ENCODE measurements around the gene PRR30. TPM values are rescaled to one million over a fixed set of nuclear protein-coding genes. Genes with fewer than 3 reads are reported as not detected.

Gene PRR30
- polyA plus RNA-seq, 1 experiment, result not detected

GRCh38 chr2:27094353-27094984 is 44.7 kb downstream of the PRR30 start:
- DNase-seq (ENCODE audit: low read depth), result no peak
- H3K27me3 ChIP-seq (ENCODE audit: control insufficient read depth, insufficient read depth, low read length), result no peaks in the 10 kb centered on the region
- ChIA-PET CTCF (interaction anchor here (0.6 to 5.5 kb wide), 7 partner anchors 52 to 209 kb away, joined by 3 to 38 read pairs (median 5); no protein-coding TSS in a partner anchor), POLR2A (no interaction called here)
- H3K4me3 ChIP-seq (ENCODE audit: low read depth, low read length), result no peak overlapping the region
- no peaks in the 10 kb centered on the region for H3K36me3 ChIP-seq (ENCODE audit: control insufficient read depth, insufficient read depth, low read length)
- TF ChIP-seq, protein P1, sequence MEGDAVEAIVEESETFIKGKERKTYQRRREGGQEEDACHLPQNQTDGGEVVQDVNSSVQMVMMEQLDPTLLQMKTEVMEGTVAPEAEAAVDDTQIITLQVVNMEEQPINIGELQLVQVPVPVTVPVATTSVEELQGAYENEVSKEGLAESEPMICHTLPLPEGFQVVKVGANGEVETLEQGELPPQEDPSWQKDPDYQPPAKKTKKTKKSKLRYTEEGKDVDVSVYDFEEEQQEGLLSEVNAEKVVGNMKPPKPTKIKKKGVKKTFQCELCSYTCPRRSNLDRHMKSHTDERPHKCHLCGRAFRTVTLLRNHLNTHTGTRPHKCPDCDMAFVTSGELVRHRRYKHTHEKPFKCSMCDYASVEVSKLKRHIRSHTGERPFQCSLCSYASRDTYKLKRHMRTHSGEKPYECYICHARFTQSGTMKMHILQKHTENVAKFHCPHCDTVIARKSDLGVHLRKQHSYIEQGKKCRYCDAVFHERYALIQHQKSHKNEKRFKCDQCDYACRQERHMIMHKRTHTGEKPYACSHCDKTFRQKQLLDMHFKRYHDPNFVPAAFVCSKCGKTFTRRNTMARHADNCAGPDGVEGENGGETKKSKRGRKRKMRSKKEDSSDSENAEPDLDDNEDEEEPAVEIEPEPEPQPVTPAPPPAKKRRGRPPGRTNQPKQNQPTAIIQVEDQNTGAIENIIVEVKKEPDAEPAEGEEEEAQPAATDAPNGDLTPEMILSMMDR (IDR thresholded peaks at IDR 0.05; ENCODE audit: insufficient read depth, low read depth, low read length), result no peak

DNA sequence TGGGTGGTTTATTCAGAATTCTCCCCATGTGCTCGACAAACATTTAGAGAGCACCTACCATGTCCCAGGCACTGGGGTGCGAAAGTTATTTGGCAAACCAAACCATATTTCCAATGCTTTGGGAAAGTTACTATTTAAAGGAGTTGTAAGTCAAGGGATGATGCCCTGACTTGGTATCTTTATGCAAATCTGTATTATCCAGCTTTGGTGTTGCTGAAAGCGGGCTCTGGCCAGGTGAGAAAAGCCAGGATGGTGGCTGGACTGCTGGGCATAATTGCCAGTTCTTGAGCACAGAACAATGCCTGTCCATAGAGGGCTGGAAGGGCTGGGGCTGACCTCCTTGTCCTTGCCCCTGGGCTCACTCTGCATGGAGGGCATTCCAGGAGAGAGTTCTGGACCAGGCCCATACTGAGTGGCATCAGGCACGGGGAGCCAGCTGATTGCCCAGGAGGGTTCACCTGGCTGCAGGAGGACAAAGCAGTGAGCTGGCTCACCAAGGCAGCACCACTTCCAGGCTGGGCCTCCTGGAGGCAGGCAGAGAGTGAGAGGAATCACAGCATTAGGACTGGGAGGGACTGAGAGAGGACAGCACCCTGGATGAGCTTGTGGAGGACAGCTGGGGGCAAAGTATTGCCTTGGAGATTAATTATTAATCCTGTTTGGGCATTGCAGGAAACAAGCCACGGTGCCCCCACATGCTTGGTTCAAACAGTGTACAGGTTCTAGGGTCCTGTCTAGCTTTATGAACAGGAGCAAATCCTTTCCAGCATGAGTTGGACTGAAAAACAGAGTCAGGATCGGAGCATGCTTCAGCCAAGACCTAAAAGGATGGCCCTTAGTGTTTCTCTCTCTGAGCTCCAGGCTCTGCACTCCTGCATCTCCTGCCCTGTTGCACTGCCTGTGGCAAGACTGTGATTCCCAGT is 45.5 kb downstream of the PRR30 start:
- H3K36me3 ChIP-seq (ENCODE audit: control insufficient read depth, insufficient read depth, low read length), result no peaks in the 10 kb centered on the region
- H3K27me3 ChIP-seq (ENCODE audit: control insufficient read depth, insufficient read depth, low read length), result no peaks in the 10 kb centered on the region
- ChIA-PET POLR2A (no interaction called here), CTCF (interaction anchor here (0.8 to 5.5 kb wide), 6 partner anchors 76 to 210 kb away, joined by 3 to 38 read pairs (median 4); no protein-coding TSS in a partner anchor)
- TF ChIP-seq, protein P1 (IDR thresholded peaks at IDR 0.05; ENCODE audit: insufficient read depth, low read depth, low read length), result no peak
- no peak overlapping the region for H3K4me3 ChIP-seq (ENCODE audit: low read depth, low read length)
- no peak for DNase-seq (ENCODE audit: low read depth)

- Histone ChIP-seq H3K36me3 (ENCODE audit: control insufficient read depth, insufficient read depth, low read length) (no peaks in the 10 kb centered on the region), H3K4me3 (ENCODE audit: low read depth, low read length) (no peak overlapping the region), H3K27me3 (ENCODE audit: control insufficient read depth, insufficient read depth, low read length) (no peaks in the 10 kb centered on the region)
- CTCF ChIA-PET, result interaction anchor here (0.9 to 5.5 kb wide), 4 partner anchors 99 to 218 kb away, joined by 3 to 38 read pairs (median 6); no protein-coding TSS in a partner anchor
- no peak for DNase-seq (ENCODE audit: low read depth)
- TF ChIP-seq, protein P1 (IDR thresholded peaks at IDR 0.05; ENCODE audit: insufficient read depth, low read depth, low read length), result no peak
- POLR2A ChIA-PET, result interaction anchor here (0.5 kb wide), 1 partner anchor 554 kb away, joined by 3 read pairs; no protein-coding TSS in a partner anchor
Measured at GRCh38 chr2:27092696-27093429, 46.3 kb downstream of the PRR30 start.

GRCh38 chr2:27091746-27092695 is 47.2 kb downstream of the PRR30 start:
- no peak for DNase-seq (ENCODE audit: low read depth)
- Histone ChIP-seq H3K27me3 (ENCODE audit: control insufficient read depth, insufficient read depth, low read length) (no peaks in the 10 kb centered on the region), H3K36me3 (ENCODE audit: control insufficient read depth, insufficient read depth, low read length) (no peaks in the 10 kb centered on the region), H3K4me3 (ENCODE audit: low read depth, low read length) (no peak overlapping the region)
- TF ChIP-seq, protein P1 (IDR thresholded peaks at IDR 0.05; ENCODE audit: insufficient read depth, low read depth, low read length), result no peak
- ChIA-PET CTCF (interaction anchor here (0.9 to 1.7 kb wide), 3 partner anchors 19 to 219 kb away, joined by 3 to 6 read pairs (median 3); no protein-coding TSS in a partner anchor), POLR2A (interaction anchor here (0.5 kb wide), 1 partner anchor 554 kb away, joined by 3 read pairs; no protein-coding TSS in a partner anchor)
